ENCODE data around the gene ZNF644.
A peak's percentile ranks its signal among the peaks of the same experiment; 100 is the strongest.

ZNF644 gene

GRCh38 chr1:91020967-91021685 is 709 bp downstream of the ZNF644 start:
- peak; percentile 67 for DNase-seq

GRCh38 chr1:91020486-91020885 is 1.3 kb downstream of the ZNF644 start:
- DNase-seq: no peak

- no peak for DNase-seq
Observed at GRCh38 chr1:91018006-91018405, 3.8 kb downstream of the ZNF644 start.

- DNase-seq: no peak
Observed at GRCh38 chr1:91015794-91016550, 5.9 kb downstream of the ZNF644 start.

- DNase-seq: no peak
Observed at GRCh38 chr1:91015358-91015780, 6.5 kb downstream of the ZNF644 start.

GRCh38 chr1:91014475-91014874 is 7.4 kb downstream of the ZNF644 start:
- DNase-seq: no peak

- DNase-seq: no peak
Observed at GRCh38 chr1:91013302-91013701, 8.5 kb downstream of the ZNF644 start.

- DNase-seq: no peak
Observed at GRCh38 chr1:91012196-91012595, 9.6 kb downstream of the ZNF644 start.

GRCh38 chr1:91011726-91012125 is 10.1 kb downstream of the ZNF644 start:
- no peak for DNase-seq

GRCh38 chr1:91007827-91008226 is 14.0 kb downstream of the ZNF644 start:
- no peak for DNase-seq

- DNase-seq: no peak
Observed at GRCh38 chr1:91007092-91007491, 14.7 kb downstream of the ZNF644 start.

GRCh38 chr1:91006113-91006908 is 15.5 kb downstream of the ZNF644 start:
- DNase-seq: no peak

GRCh38 chr1:91005285-91005684 is 16.6 kb downstream of the ZNF644 start:
- DNase-seq: no peak

- DNase-seq: no peak
Observed at GRCh38 chr1:91004145-91004544, 17.7 kb downstream of the ZNF644 start.

GRCh38 chr1:90996742-90997413 is 25.0 kb downstream of the ZNF644 start:
- no peak for DNase-seq

- DNase-seq: no peak
Observed at GRCh38 chr1:90995311-90995894, 26.4 kb downstream of the ZNF644 start.

- no peak for DNase-seq
Observed at GRCh38 chr1:90994461-90994860, 27.4 kb downstream of the ZNF644 start.

GRCh38 chr1:90993245-90993644 is 28.6 kb downstream of the ZNF644 start:
- DNase-seq: no peak

GRCh38 chr1:90990779-90991178 is 31.1 kb downstream of the ZNF644 start:
- DNase-seq: no peak

- DNase-seq: no peak
Observed at GRCh38 chr1:90989990-90990389, 31.8 kb downstream of the ZNF644 start.

- no peak for DNase-seq
Observed at GRCh38 chr1:90989302-90989701, 32.5 kb downstream of the ZNF644 start.

GRCh38 chr1:90987841-90988240 is 34.0 kb downstream of the ZNF644 start:
- no peak for DNase-seq

- no peak for DNase-seq
Observed at GRCh38 chr1:90986953-90987352, 34.9 kb downstream of the ZNF644 start.
